ENCODE results near the gene MRPL38.

DNA sequence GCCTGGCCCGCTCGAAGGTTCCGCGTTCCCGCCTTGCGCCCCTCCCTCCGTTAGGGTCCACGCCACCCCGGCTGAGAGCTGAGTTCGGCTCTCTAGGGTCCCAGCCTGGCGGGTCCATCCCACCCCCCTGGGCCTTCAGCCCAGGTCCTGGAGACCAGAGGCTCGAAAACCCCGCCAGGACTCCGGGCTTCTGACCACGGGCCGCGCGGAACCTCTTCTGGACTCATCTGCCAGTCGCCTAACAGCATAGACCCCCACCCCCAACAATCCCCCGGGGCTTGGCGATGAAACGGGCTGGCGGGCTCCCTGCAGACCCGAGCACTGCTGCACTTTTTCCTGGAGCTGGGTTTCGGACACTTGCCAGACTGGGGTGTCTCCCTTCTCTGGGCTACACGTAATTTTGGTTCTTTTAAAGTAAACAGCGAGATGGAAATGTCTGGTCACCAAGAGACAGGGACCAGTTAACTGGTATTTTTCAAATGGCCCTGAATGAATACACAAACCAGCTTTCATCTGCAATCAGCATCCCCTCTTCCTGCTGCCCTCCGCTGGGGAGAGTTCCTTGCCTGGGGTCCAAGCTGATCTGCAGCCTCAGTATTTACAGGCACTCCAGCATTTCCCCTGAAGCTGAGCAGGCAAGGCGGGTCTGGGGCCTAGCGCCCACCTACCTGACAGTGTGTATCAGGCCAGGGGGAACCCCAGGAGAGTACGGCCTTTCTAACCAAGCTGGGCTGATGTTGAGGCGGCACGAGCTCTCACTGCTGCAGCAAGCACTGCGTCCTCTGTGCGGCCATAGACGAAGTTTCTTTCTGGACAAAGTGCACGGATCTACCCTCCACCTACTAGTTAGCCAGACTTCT, 7.3 kb downstream of the MRPL38 start:
- TF ChIP-seq, protein P1, sequence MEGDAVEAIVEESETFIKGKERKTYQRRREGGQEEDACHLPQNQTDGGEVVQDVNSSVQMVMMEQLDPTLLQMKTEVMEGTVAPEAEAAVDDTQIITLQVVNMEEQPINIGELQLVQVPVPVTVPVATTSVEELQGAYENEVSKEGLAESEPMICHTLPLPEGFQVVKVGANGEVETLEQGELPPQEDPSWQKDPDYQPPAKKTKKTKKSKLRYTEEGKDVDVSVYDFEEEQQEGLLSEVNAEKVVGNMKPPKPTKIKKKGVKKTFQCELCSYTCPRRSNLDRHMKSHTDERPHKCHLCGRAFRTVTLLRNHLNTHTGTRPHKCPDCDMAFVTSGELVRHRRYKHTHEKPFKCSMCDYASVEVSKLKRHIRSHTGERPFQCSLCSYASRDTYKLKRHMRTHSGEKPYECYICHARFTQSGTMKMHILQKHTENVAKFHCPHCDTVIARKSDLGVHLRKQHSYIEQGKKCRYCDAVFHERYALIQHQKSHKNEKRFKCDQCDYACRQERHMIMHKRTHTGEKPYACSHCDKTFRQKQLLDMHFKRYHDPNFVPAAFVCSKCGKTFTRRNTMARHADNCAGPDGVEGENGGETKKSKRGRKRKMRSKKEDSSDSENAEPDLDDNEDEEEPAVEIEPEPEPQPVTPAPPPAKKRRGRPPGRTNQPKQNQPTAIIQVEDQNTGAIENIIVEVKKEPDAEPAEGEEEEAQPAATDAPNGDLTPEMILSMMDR (IDR thresholded peaks at IDR 0.05; ENCODE audit: low read depth, low read length, missing input control): no peak
- TF ChIP-seq, protein P2, sequence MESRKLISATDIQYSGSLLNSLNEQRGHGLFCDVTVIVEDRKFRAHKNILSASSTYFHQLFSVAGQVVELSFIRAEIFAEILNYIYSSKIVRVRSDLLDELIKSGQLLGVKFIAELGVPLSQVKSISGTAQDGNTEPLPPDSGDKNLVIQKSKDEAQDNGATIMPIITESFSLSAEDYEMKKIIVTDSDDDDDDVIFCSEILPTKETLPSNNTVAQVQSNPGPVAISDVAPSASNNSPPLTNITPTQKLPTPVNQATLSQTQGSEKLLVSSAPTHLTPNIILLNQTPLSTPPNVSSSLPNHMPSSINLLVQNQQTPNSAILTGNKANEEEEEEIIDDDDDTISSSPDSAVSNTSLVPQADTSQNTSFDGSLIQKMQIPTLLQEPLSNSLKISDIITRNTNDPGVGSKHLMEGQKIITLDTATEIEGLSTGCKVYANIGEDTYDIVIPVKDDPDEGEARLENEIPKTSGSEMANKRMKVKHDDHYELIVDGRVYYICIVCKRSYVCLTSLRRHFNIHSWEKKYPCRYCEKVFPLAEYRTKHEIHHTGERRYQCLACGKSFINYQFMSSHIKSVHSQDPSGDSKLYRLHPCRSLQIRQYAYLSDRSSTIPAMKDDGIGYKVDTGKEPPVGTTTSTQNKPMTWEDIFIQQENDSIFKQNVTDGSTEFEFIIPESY (IDR thresholded peaks at IDR 0.05): no peak
- no peak for TF ChIP-seq YY1 (IDR thresholded peaks at IDR 0.05)
